Neuronal stem cell (in vitro differentiated cells): Measurements from ENCODE around the gene ING4.
A peak's percentile ranks its signal among the peaks of the same experiment; 100 is the strongest.

ENCODE experiments used
- DNase-seq: peaks from one replicate; pipeline ENCODE4 v3.0.0-alpha.2; 2013; ENCODE audit warnings: low spot score
- H2AFZ ChIP-seq: one replicate; pipeline ENCODE4 v1.6.1; 2013; ENCODE audit warnings: mild to moderate bottlenecking, low read length, inconsistent platforms
- H2AK5ac ChIP-seq: 2 replicates; pipeline ENCODE4 v1.6.1; 2013; ENCODE audit warnings: low read depth, mild to moderate bottlenecking, inconsistent platforms, low read length, moderate library complexity, mixed read lengths
- H2BK120ac ChIP-seq: 2 replicates; pipeline ENCODE4 v1.6.1; 2013; ENCODE audit warnings: low read depth, mild to moderate bottlenecking, inconsistent platforms, low read length, moderate library complexity, mixed read lengths
- H2BK12ac ChIP-seq: one replicate; pipeline ENCODE4 v1.6.1; 2013; ENCODE audit warnings: low read length, inconsistent platforms
- H2BK15ac ChIP-seq: 2 replicates; pipeline ENCODE4 v1.6.1; 2013; ENCODE audit warnings: mild to moderate bottlenecking, low read length, inconsistent platforms, mixed read lengths
- H2BK5ac ChIP-seq: one replicate; pipeline ENCODE4 v1.6.1; 2013; ENCODE audit warnings: inconsistent platforms, mild to moderate bottlenecking, low read length, moderate library complexity
- H3K14ac ChIP-seq: one replicate; pipeline ENCODE4 v1.6.1; 2013; ENCODE audit warnings: low read length, inconsistent platforms
- H3K18ac ChIP-seq: 2 replicates; pipeline ENCODE4 v1.6.1; 2013; ENCODE audit warnings: low read length, inconsistent platforms
- H3K23ac ChIP-seq: 2 replicates; pipeline ENCODE4 v1.6.1; 2013; ENCODE audit warnings: low read depth, mild to moderate bottlenecking, mixed read lengths, low read length, inconsistent platforms; ENCODE audit not compliant: poor library complexity
- H3K27ac ChIP-seq: replicated peaks from 3 replicates; pipeline ENCODE4 v1.5.1; 2013; ENCODE audit warnings: low read length, inconsistent platforms
- H3K27me3 ChIP-seq, 3 experiments: 2 replicates each; pipeline ENCODE4 v1.6.1; 2013; ENCODE audit warnings: low read length in 3 of 3, mild to moderate bottlenecking in 2 of 3, inconsistent platforms in 1 of 3, low read depth in 1 of 3, mixed read lengths in 1 of 3, moderate library complexity in 1 of 3; ENCODE audit not compliant: control insufficient read depth in 3 of 3, insufficient read depth in 3 of 3
- H3K36me3 ChIP-seq, 2 donors: replicated peaks in 1 of 2; 2 replicates each; pipeline ENCODE4 v1.6.1; 2013; ENCODE audit warnings: low read length in 2 of 2; ENCODE audit not compliant: control insufficient read depth in 2 of 2, insufficient read depth in 2 of 2
- H3K4ac ChIP-seq: 2 replicates; pipeline ENCODE4 v1.6.1; 2013; ENCODE audit warnings: inconsistent platforms, mild to moderate bottlenecking, low read length, moderate library complexity
- H3K4me1 ChIP-seq, 2 donors: 1 replicate in 1 of 2; 2 replicates in 1 of 2; pipeline ENCODE4 v1.6.1; 2013; ENCODE audit warnings: low read length in 2 of 2, low read depth in 1 of 2; ENCODE audit not compliant: control insufficient read depth in 2 of 2, insufficient read depth in 1 of 2
- H3K4me2 ChIP-seq: one replicate; pipeline ENCODE4 v1.6.1; 2013; ENCODE audit warnings: mild to moderate bottlenecking, low read length, inconsistent platforms; ENCODE audit not compliant: insufficient read depth, poor library complexity, severe bottlenecking
- H3K4me3 ChIP-seq, 2 donors: 2 replicates each; pipeline ENCODE4 v1.5.1; 2013; ENCODE audit warnings: low read length in 2 of 2, mild to moderate bottlenecking in 2 of 2, inconsistent platforms in 1 of 2, moderate library complexity in 1 of 2
- H3K79me1 ChIP-seq: one replicate; pipeline ENCODE4 v1.6.1; 2013; ENCODE audit warnings: low read depth, mild to moderate bottlenecking, inconsistent platforms, low read length, moderate library complexity
- H3K9ac ChIP-seq: one replicate; pipeline ENCODE4 v1.6.1; 2013; ENCODE audit warnings: mild to moderate bottlenecking, low read depth, low read length, inconsistent platforms; ENCODE audit not compliant: poor library complexity
- H3K9me3 ChIP-seq, 2 donors: replicated peaks in 1 of 2; 2 replicates each; pipeline versions ENCODE3 to v1.6.1; 2013; ENCODE audit warnings: low read length in 2 of 2, mild to moderate bottlenecking in 2 of 2, inconsistent platforms in 1 of 2, low read depth in 1 of 2, mixed read lengths in 1 of 2, moderate library complexity in 1 of 2; ENCODE audit not compliant: control insufficient read depth in 2 of 2, insufficient read depth in 1 of 2
- H4K8ac ChIP-seq: one replicate; pipeline ENCODE4 v1.6.1; 2013; ENCODE audit warnings: low read depth, mild to moderate bottlenecking, inconsistent platforms, low read length, moderate library complexity
- H4K91ac ChIP-seq: one replicate; pipeline ENCODE4 v1.6.1; 2013; ENCODE audit warnings: low read length, low read depth, mild to moderate bottlenecking, inconsistent platforms; ENCODE audit not compliant: poor library complexity
- WGBS, 2 donors: extraction: QIAGEN DNeasy Blood & Tissue Kit; methylation state at CpG; one replicate each; pipeline ENCODE4 v1.1.7; 2013; ENCODE audit warnings: missing lambda C conversion rate in 2 of 2, mixed read lengths in 1 of 2; ENCODE audit not compliant: insufficient read length in 2 of 2, insufficient replicate concordance in 1 of 2; ENCODE audit errors: extremely low coverage in 2 of 2; 5-methylcytosine and 5-hydroxymethylcytosine counted together

ING4 gene

DNA sequence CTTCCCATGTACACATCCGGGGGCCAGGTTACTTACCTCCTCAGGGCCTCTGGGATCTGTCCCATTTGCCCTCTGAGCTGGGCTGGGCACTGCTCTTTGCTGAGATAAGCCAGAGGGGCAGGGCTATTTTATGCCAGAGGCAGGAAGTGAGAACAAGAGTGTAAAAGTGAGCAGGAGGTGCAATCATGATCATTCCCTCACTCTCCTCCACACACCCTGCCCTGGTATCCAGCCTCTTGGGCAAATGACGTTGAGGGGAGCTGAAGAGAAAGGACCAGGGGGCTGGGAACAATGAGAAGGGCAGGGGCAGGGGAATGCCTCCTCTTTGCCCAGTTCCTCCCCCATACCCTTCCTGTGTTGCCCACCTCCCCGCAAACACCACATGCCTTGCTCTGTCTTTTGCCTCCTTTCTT, 31.4 kb downstream of the ING4 start:
- Histone ChIP-seq H3K4me1 (peaks cover 7 to 20% of the 10 kb centered on the region in 2 donors), H2BK12ac (no peak overlapping the region), H3K4ac (no peak overlapping the region), H3K9ac (no peak overlapping the region), H2AFZ (peak overlapping the region; percentile 43), H4K8ac (no peak overlapping the region), H3K9me3 (no peaks in the 10 kb centered on the region), H2AK5ac (no peak overlapping the region), H2BK120ac (no peak overlapping the region), H3K27ac (no peak overlapping the region), H3K4me3 (no peak overlapping the region), H3K23ac (no peak overlapping the region), H3K18ac (no peak overlapping the region), H3K79me1 (no peaks in the 10 kb centered on the region), H2BK15ac (no peak overlapping the region), H2BK5ac (no peak overlapping the region), H4K91ac (no peak overlapping the region), H3K14ac (no peak overlapping the region), H3K27me3 (no peaks in the 10 kb centered on the region), H3K36me3 (no peaks in the 10 kb centered on the region), H3K4me2 (no peak overlapping the region)
- DNase-seq: no peak
- WGBS, 2 donors: no CpG with 5 or more reads among the region's 3 CpGs

DNA sequence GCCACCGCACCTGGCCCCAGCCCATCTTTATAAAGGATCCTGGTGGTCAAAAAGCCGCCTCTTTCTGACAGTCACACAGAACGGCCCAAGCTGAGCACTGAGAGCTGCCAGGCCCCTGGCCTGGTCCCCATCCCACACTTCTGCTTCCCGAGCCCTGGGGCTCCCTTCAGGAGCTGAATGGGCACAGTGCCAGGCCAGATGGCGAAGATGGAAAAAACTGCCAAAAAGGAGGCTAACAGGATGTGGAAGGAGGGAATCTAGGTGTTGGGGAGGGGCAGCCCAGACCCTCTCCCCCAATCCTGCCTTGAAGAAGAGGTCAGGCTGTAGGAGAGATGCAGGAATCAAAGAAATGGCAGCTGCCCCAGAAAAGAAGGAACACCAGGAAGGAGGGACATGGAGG, 32.2 kb downstream of the ING4 start:
- Histone ChIP-seq H3K4me3 (no peak overlapping the region), H3K14ac (no peak overlapping the region), H3K36me3 (no peaks in the 10 kb centered on the region), H3K27ac (no peak overlapping the region), H3K4me1 (peaks cover 7 to 19% of the 10 kb centered on the region in 2 donors), H3K4me2 (no peak overlapping the region), H3K9me3 (no peaks in the 10 kb centered on the region), H2AFZ (no peak overlapping the region), H3K23ac (no peak overlapping the region), H2BK12ac (no peak overlapping the region), H3K4ac (no peak overlapping the region), H3K27me3 (no peaks in the 10 kb centered on the region), H4K8ac (no peak overlapping the region), H2BK5ac (no peak overlapping the region), H2BK15ac (no peak overlapping the region), H3K79me1 (no peaks in the 10 kb centered on the region), H3K18ac (no peak overlapping the region), H2AK5ac (no peak overlapping the region), H2BK120ac (no peak overlapping the region), H3K9ac (no peak overlapping the region), H4K91ac (no peak overlapping the region)
- WGBS, 2 donors: no CpG with 5 or more reads among the region's 5 CpGs
- no peak for DNase-seq

DNA sequence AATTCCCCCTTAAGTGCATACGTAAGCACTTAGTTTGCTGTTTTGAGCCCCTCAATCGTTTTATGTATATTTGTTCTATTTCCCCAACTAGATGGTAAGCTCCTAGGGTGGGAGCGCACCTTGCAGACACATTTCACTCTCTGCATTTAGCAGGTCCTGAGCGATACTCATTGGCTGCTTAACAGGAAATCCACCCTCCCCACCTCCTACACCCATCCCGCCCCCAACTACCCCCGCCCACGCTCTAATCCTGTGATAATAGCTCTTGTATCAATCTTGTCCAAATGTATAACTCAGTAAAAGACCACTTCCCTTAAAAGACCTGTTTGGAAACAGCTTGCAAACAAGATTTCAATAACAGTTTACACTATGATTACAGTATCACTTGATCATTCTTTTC, 35.3 kb downstream of the ING4 start:
- no peak overlapping the region for H3K4me3 ChIP-seq
- WGBS, 2 donors: no CpG with 5 or more reads among the region's 7 CpGs
- no peak overlapping the region for H3K4ac ChIP-seq
- no peak overlapping the region for H2BK5ac ChIP-seq
- H4K8ac ChIP-seq: no peak overlapping the region
- H3K27ac ChIP-seq: no peak overlapping the region
- no peak overlapping the region for H3K18ac ChIP-seq
- no peak overlapping the region for H2AK5ac ChIP-seq
- peaks cover 3 to 5% of the 10 kb centered on the region in 2 donors for H3K4me1 ChIP-seq
- H3K9me3 ChIP-seq: no peaks in the 10 kb centered on the region
- no peak overlapping the region for H4K91ac ChIP-seq
- H3K4me2 ChIP-seq: no peak overlapping the region
- no peak overlapping the region for H2BK15ac ChIP-seq
- no peaks in the 10 kb centered on the region for H3K27me3 ChIP-seq
- H2AFZ ChIP-seq: no peak overlapping the region
- H3K23ac ChIP-seq: no peak overlapping the region
- H2BK120ac ChIP-seq: no peak overlapping the region
- no peaks in the 10 kb centered on the region for H3K79me1 ChIP-seq
- H3K36me3 ChIP-seq: no peaks in the 10 kb centered on the region
- H3K9ac ChIP-seq: no peak overlapping the region
- no peak for DNase-seq
- H3K14ac ChIP-seq: no peak overlapping the region
- H2BK12ac ChIP-seq: no peak overlapping the region

DNA sequence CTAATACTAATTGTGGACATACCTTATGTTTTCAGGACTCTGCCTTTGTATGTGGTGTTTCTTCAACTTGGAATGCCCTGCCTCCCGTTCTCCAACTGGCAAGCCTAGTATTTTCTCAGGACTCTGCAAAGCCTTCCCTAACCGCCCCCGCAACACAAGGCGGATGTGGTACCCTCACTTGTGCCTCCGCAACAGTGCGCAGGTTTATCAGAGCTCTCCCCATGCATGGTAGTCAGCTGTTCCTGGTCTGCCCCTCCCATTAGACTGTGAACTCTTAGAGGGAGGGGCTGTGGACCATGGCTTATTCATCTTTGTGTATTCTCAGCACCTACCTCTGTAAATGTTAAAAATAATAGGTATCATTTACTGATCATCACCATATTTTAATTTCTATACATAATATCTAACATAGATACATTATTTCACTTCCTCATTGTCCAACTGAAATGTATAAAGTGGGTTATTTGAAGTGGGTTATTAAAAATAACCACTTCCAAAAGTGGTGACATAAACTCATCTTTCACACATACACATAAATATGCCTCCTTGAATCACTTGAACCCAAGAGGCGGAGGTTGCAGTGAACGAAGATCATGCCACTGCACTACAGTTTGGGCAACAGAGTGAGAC, 36.1 kb downstream of the ING4 start:
- Histone ChIP-seq H3K79me1 (no peaks in the 10 kb centered on the region), H4K8ac (peak overlapping the region; percentile 84), H3K36me3 (no peaks in the 10 kb centered on the region), H3K4ac (no peak overlapping the region), H3K4me1 (peaks cover 0 to 1% of the 10 kb centered on the region in 2 donors), H3K27me3 (no peaks in the 10 kb centered on the region), H3K4me3 (no peak overlapping the region), H2AFZ (no peak overlapping the region), H2BK5ac (no peak overlapping the region), H3K27ac (no peak overlapping the region), H2AK5ac (no peak overlapping the region), H4K91ac (no peak overlapping the region), H2BK12ac (no peak overlapping the region), H3K23ac (peak overlapping the region; percentile 87), H2BK120ac (no peak overlapping the region), H3K14ac (no peak overlapping the region), H3K18ac (no peak overlapping the region), H3K9ac (peak overlapping the region; percentile 27), H3K9me3 (no peaks in the 10 kb centered on the region), H3K4me2 (no peak overlapping the region), H2BK15ac (no peak overlapping the region)
- WGBS, 2 donors: no CpG with 5 or more reads among the region's 8 CpGs
- DNase-seq: no peak
